ENCODE measurements around the gene TLL2. TPM values are rescaled to one million over a fixed set of nuclear protein-coding genes. Genes with fewer than 3 reads are reported as not detected.

Gene TLL2
- polyA plus RNA-seq, 1 experiment: 0.05 TPM

GRCh38 chr10:96359616-96360015 lies 154.1 kb downstream of the TLL2 start:
- ChIA-PET POLR2A (no interaction called here), CTCF (interaction anchor here (1.3 to 1.5 kb wide), 2 partner anchors 16 to 20 kb away, joined by 4 to 7 read pairs; no protein-coding TSS in a partner anchor)
- no peak for TF ChIP-seq CTCF (IDR thresholded peaks at IDR 0.05; ENCODE audit: insufficient read depth, low read depth, low read length)
- no peak overlapping the region for H3K4me3 ChIP-seq (ENCODE audit: low read depth, low read length)
- DNase-seq (ENCODE audit: low read depth): no peak
- H3K27me3 ChIP-seq (ENCODE audit: control insufficient read depth, insufficient read depth, low read length): no peaks in the 10 kb centered on the region; the same call in 1 of the 2 replicates
- no peaks in the 10 kb centered on the region for H3K36me3 ChIP-seq (ENCODE audit: control insufficient read depth, insufficient read depth, low read length)

GRCh38 chr10:96358851-96359540 lies 154.7 kb downstream of the TLL2 start, which contains the start of gene OPALIN:
Gene OPALIN (minus strand): TSS chr10:96359002. CDS start chr10:96358896, 106 bp downstream.
- ChIA-PET POLR2A (no interaction called here), CTCF (interaction anchor here (1.3 to 1.5 kb wide), 2 partner anchors 16 to 20 kb away, joined by 4 to 7 read pairs; no protein-coding TSS in a partner anchor)
- TF ChIP-seq CTCF (IDR thresholded peaks at IDR 0.05; ENCODE audit: insufficient read depth, low read depth, low read length): no peak
- H3K27me3 ChIP-seq (ENCODE audit: control insufficient read depth, insufficient read depth, low read length): no peaks in the 10 kb centered on the region; the same call in 1 of the 2 replicates
- H3K36me3 ChIP-seq (ENCODE audit: control insufficient read depth, insufficient read depth, low read length): no peaks in the 10 kb centered on the region
- H3K4me3 ChIP-seq (ENCODE audit: low read depth, low read length): no peak within 1 kb of the TSS
- no peak for DNase-seq (ENCODE audit: low read depth)

- Histone ChIP-seq H3K27me3 (ENCODE audit: control insufficient read depth, insufficient read depth, low read length) (no peaks in the 10 kb centered on the region; the same call in 1 of the 2 replicates), H3K36me3 (ENCODE audit: control insufficient read depth, insufficient read depth, low read length) (no peaks in the 10 kb centered on the region), H3K4me3 (ENCODE audit: low read depth, low read length) (no peak overlapping the region)
- POLR2A ChIA-PET: no interaction called here
- CTCF ChIA-PET: interaction anchor here (0.5 to 1.6 kb wide), 4 partner anchors 16 to 61 kb away, joined by 3 to 4 read pairs (median 4); no protein-coding TSS in a partner anchor
- TF ChIP-seq CTCF (IDR thresholded peaks at IDR 0.05; ENCODE audit: insufficient read depth, low read depth, low read length): no peak
- no peak for DNase-seq (ENCODE audit: low read depth)
Measured at GRCh38 chr10:96357038-96357620, 156.6 kb downstream of the TLL2 start.

- TF ChIP-seq CTCF (IDR thresholded peaks at IDR 0.05; ENCODE audit: insufficient read depth, low read depth, low read length): no peak
- CTCF ChIA-PET: interaction anchor here (0.8 to 1.2 kb wide), 3 partner anchors 13 to 18 kb away, joined by 3 to 5 read pairs (median 4); no protein-coding TSS in a partner anchor
- Histone ChIP-seq H3K4me3 (ENCODE audit: low read depth, low read length) (no peak overlapping the region), H3K36me3 (ENCODE audit: control insufficient read depth, insufficient read depth, low read length) (no peaks in the 10 kb centered on the region), H3K27me3 (ENCODE audit: control insufficient read depth, insufficient read depth, low read length) (no peaks in the 10 kb centered on the region)
- POLR2A ChIA-PET: no interaction called here
- no peak for DNase-seq (ENCODE audit: low read depth)
Measured at GRCh38 chr10:96352582-96352981, 161.1 kb downstream of the TLL2 start.

GRCh38 chr10:96352027-96352426 lies 161.7 kb downstream of the TLL2 start:
- Histone ChIP-seq H3K4me3 (ENCODE audit: low read depth, low read length) (no peak overlapping the region), H3K36me3 (ENCODE audit: control insufficient read depth, insufficient read depth, low read length) (no peaks in the 10 kb centered on the region), H3K27me3 (ENCODE audit: control insufficient read depth, insufficient read depth, low read length) (no peaks in the 10 kb centered on the region)
- DNase-seq (ENCODE audit: low read depth): no peak
- POLR2A ChIA-PET: no interaction called here
- CTCF ChIA-PET: interaction anchor here (0.8 to 1.2 kb wide), 3 partner anchors 12 to 19 kb away, joined by 3 to 5 read pairs (median 4); no protein-coding TSS in a partner anchor
- no peak for TF ChIP-seq CTCF (IDR thresholded peaks at IDR 0.05; ENCODE audit: insufficient read depth, low read depth, low read length)

All from BJ (cell line).